Stimulated activated CD8-positive, alpha-beta memory T cell treated with anti-CD3 and anti-CD28 coated beads, Interleukin-4, amount 100 ng/mL, for 48 hours (primary cell): ENCODE measurements around the gene CCL17.
"Not testable (repeated sequence)": the region's sequence is repeated elsewhere in the genome, so short reads cannot be mapped to it uniquely, and the experiment has no call there.

Experiments used
- DNase-seq: peaks from one replicate; pipeline ENCODE4 v3.0.0-alpha.2; 2020

Gene CCL17

GRCh38 chr16:57403965-57404817, at the start of gene CCL17:
TSS of gene CCL17 (plus strand) at chr16:57404767. CDS start at chr16:57413933, 9,166 bp downstream.
- no peak for DNase-seq

- no peak for DNase-seq
Measured at GRCh38 chr16:57355898-57356414, 48.6 kb upstream of the CCL17 start.

- no peak for DNase-seq
Measured at GRCh38 chr16:57356547-57356946, 48.0 kb upstream of the CCL17 start.

GRCh38 chr16:57357330-57358085, 47.1 kb upstream of the CCL17 start:
- DNase-seq, result no peak

GRCh38 chr16:57358086-57358420, 46.5 kb upstream of the CCL17 start:
- no peak for DNase-seq

GRCh38 chr16:57358527-57359095, 46.0 kb upstream of the CCL17 start, which contains the start of gene CCL22:
TSS of gene CCL22 (plus strand) at chr16:57358783. CDS start at chr16:57358817, 34 bp downstream.
- peak; percentile 44 for DNase-seq

GRCh38 chr16:57360321-57360935, 44.1 kb upstream of the CCL17 start:
- DNase-seq, result no peak

- DNase-seq, result no peak
Measured at GRCh38 chr16:57361404-57361803, 43.2 kb upstream of the CCL17 start.

GRCh38 chr16:57364143-57364542, 40.4 kb upstream of the CCL17 start:
- no peak for DNase-seq

GRCh38 chr16:57366544-57367040, 38.0 kb upstream of the CCL17 start:
- no peak for DNase-seq

GRCh38 chr16:57367116-57367752, 37.3 kb upstream of the CCL17 start:
- DNase-seq, result no peak

- DNase-seq, result no peak
Measured at GRCh38 chr16:57371494-57372371, 32.8 kb upstream of the CCL17 start.

GRCh38 chr16:57372372-57373116, 32.0 kb upstream of the CCL17 start, which contains the start of gene CX3CL1:
TSS of gene CX3CL1 (plus strand) at chr16:57372490. CDS start at chr16:57372569, 79 bp downstream.
- DNase-seq, result no peak

- no peak for DNase-seq
Measured at GRCh38 chr16:57373117-57373947, 31.2 kb upstream of the CCL17 start.

GRCh38 chr16:57374067-57374534, 30.5 kb upstream of the CCL17 start:
- DNase-seq, result peak; percentile 49

- not testable (repeated sequence) for DNase-seq
Measured at GRCh38 chr16:57374925-57375465, 29.6 kb upstream of the CCL17 start.

GRCh38 chr16:57376313-57376818, 28.2 kb upstream of the CCL17 start:
- no peak for DNase-seq

GRCh38 chr16:57377080-57377841, 27.3 kb upstream of the CCL17 start:
- DNase-seq, result peak; percentile 73
